ENCODE measurements around the gene EPX. TPM values are rescaled to one million over a fixed set of nuclear protein-coding genes. Genes with fewer than 3 reads are reported as not detected.
A peak's percentile ranks its signal among the peaks of the same experiment; 100 is the strongest.

EPX gene
- total RNA-seq, 2 donors from 2014 or later, result not detected

DNA sequence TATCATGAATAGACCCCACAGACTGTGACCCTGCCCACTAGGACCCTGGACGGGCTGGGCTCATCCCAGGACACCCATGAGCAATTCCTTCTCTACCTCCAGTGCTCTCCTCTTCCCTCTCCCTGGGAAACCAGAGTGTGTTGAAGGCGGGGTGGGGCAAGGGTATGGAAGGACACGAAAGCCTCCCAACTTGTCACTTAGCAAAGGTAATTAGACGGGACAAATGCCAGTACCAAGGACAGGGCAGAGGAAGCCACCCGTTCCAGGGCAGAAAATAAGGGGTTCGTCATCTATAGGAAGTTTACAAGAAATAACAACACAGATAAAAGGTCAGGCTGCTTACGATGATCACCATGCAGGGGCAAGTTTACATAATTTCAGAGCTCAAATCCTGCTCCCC, 4.9 kb upstream of the EPX start:
- H3K27ac ChIP-seq, result no peak overlapping the region
- intact Hi-C loops (cut with DNase I), result no loop called here
- TF ChIP-seq, protein P1, sequence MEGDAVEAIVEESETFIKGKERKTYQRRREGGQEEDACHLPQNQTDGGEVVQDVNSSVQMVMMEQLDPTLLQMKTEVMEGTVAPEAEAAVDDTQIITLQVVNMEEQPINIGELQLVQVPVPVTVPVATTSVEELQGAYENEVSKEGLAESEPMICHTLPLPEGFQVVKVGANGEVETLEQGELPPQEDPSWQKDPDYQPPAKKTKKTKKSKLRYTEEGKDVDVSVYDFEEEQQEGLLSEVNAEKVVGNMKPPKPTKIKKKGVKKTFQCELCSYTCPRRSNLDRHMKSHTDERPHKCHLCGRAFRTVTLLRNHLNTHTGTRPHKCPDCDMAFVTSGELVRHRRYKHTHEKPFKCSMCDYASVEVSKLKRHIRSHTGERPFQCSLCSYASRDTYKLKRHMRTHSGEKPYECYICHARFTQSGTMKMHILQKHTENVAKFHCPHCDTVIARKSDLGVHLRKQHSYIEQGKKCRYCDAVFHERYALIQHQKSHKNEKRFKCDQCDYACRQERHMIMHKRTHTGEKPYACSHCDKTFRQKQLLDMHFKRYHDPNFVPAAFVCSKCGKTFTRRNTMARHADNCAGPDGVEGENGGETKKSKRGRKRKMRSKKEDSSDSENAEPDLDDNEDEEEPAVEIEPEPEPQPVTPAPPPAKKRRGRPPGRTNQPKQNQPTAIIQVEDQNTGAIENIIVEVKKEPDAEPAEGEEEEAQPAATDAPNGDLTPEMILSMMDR (IDR thresholded peaks at IDR 0.05), result no peak
- TF ChIP-seq POLR2A (IDR thresholded peaks at IDR 0.05), result no peak
- H3K4me3 ChIP-seq, result no peak overlapping the region
- no peaks in the 10 kb centered on the region for H3K9me3 ChIP-seq
- ATAC-seq (no peak), DNase-seq (no peak)
- 29 to 35% methylated on average over 7 of the region's 7 CpGs for WGBS, 2 donors
- no peaks in the 10 kb centered on the region for H3K27me3 ChIP-seq
- H3K4me1 ChIP-seq, result no peaks in the 10 kb centered on the region
- H3K36me3 ChIP-seq (replicated peaks in 1 of 2; ENCODE audit: insufficient read depth in 1 of 2, low read depth in 2 of 2), result no peaks in the 10 kb centered on the region

- Histone ChIP-seq H3K27me3 (no peaks in the 10 kb centered on the region), H3K4me3 (no peak overlapping the region), H3K4me1 (no peaks in the 10 kb centered on the region), H3K36me3 (replicated peaks in 1 of 2; ENCODE audit: insufficient read depth in 1 of 2, low read depth in 2 of 2) (no peaks in the 10 kb centered on the region), H3K27ac (no peak overlapping the region), H3K9me3 (no peaks in the 10 kb centered on the region)
- intact Hi-C loops (cut with DNase I), result no loop called here
- no peak for TF ChIP-seq POLR2A (IDR thresholded peaks at IDR 0.05)
- TF ChIP-seq, protein P1 (IDR thresholded peaks at IDR 0.05), result no peak
- DNase-seq (peak in 3 of 4 donors; percentile 20 to 45 (median 31)), ATAC-seq (no peak)
- WGBS, 2 donors, result 47 to 55% methylated on average over 11 of the region's 11 CpGs
Observed at GRCh38 chr17:58189436-58190146, 2.9 kb upstream of the EPX start.

DNA sequence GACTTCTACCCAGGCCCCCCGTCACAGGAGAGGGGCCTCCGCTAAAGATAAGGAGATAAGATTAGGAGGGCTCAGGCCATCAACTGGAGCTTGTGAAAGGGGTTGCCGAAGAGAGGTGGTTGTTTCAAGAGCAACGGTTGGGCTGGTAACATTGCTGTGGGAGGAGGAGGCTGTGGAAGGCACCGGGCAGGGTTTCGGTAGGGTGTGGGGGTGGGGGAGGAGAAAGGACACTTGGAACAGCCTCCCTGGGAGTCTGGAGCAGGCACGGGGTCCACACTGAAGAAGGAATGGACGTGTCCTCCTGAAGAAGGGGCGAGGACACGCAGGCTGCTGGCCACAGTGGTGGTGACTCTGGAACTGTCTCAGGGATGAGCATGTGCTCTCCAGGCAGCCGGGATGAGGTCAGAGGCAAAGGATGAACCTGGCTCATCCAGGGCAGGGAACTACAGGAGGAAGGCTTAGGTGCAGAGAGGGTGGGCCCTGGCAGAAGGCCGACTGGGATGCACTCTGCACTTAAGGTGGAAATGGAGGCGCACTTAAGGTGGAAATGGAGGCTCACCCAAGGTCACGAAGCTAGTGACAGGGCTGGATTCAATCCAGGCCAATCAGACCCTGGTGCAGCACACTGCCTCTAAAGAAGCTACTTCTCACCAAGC, 1.2 kb upstream of the EPX start:
- 29 to 30% methylated on average over 11 to 14 of the region's 14 CpGs for WGBS, 2 donors
- Histone ChIP-seq H3K36me3 (replicated peaks in 1 of 2; ENCODE audit: insufficient read depth in 1 of 2, low read depth in 2 of 2) (no peaks in the 10 kb centered on the region), H3K27me3 (no peaks in the 10 kb centered on the region), H3K4me3 (no peak overlapping the region), H3K27ac (no peak overlapping the region), H3K4me1 (no peaks in the 10 kb centered on the region), H3K9me3 (no peaks in the 10 kb centered on the region)
- TF ChIP-seq POLR2A (IDR thresholded peaks at IDR 0.05), result no peak
- TF ChIP-seq, protein P1 (IDR thresholded peaks at IDR 0.05), result no peak
- ATAC-seq, result no peak
- no peak for DNase-seq
- intact Hi-C loops (cut with DNase I), result no loop called here

DNA sequence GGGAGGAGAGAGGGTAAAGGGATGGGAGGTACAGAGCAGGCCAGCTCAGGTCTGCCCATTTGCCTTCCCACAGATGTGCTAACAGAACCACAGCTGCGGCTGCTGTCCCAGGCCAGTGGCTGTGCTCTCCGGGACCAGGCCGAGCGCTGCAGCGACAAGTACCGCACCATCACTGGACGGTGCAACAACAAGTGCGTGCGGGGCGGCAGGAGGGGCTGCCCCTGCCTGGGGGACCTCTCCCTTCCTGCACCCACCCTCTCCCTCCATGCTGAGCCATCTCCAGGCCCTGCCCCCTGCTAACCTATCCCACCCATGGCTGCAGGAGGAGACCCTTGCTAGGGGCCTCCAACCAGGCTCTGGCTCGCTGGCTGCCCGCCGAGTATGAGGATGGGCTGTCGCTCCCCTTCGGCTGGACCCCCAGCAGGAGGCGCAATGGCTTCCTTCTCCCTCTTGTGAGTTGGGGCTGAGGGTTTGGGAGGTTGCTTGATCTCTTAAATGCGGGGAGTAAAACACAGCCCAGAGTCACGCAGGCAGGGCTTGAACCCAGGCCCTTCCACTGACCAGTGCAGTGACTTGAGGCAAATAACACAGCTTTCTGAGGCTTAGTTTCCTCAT, 1.2 kb downstream of the EPX start:
- DNase-seq (no peak), ATAC-seq (no peak)
- Histone ChIP-seq H3K27me3 (no peaks in the 10 kb centered on the region), H3K36me3 (replicated peaks in 1 of 2; ENCODE audit: insufficient read depth in 1 of 2, low read depth in 2 of 2) (no peaks in the 10 kb centered on the region), H3K27ac (no peak overlapping the region), H3K4me3 (no peak overlapping the region), H3K9me3 (no peaks in the 10 kb centered on the region), H3K4me1 (no peaks in the 10 kb centered on the region)
- intact Hi-C loops (cut with DNase I), result no loop called here
- WGBS, 2 donors, result 47 to 68% methylated on average over 7 to 12 of the region's 18 CpGs
- TF ChIP-seq, protein P1 (IDR thresholded peaks at IDR 0.05), result no peak

Data from body of pancreas (tissue), 4 donors.